Stimulated activated CD4-positive, alpha-beta T cell treated with anti-CD3 and anti-CD28 coated beads, Interleukin-15, amount 100 ng/mL, for 24 hours (primary cell): Measurements from ENCODE around the gene TNK2.

Source experiments
- DNase-seq: peaks from one replicate; pipeline ENCODE4 v3.0.0-alpha.2; 2020

TNK2 gene

DNA sequence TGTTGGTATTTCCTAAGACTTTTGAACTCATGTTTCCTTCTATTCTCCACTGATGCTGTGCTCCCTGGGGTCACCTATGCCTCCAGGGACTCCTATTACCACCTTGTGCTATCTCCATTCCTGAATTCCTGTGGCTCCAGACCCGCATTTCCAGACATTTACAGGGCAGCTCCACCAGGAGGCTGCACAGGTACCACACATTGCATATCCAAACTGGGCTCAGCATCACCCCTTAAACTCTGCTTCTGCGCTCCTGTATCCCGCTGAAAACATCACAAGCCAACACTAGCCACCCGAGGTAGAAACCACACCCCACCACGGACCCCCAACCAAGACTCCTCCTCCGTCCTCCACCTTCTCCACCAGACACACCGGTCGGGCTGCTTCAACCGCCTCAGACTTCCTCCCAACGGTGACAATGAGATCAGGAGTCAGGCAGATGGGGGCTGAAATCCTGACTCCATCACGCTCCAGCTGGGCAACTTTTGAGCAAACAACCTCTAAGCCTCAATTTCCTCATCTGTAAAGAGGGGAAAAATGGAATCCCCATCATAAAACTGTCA, 10.4 kb downstream of the TNK2 start:
- DNase-seq, result no peak

DNA sequence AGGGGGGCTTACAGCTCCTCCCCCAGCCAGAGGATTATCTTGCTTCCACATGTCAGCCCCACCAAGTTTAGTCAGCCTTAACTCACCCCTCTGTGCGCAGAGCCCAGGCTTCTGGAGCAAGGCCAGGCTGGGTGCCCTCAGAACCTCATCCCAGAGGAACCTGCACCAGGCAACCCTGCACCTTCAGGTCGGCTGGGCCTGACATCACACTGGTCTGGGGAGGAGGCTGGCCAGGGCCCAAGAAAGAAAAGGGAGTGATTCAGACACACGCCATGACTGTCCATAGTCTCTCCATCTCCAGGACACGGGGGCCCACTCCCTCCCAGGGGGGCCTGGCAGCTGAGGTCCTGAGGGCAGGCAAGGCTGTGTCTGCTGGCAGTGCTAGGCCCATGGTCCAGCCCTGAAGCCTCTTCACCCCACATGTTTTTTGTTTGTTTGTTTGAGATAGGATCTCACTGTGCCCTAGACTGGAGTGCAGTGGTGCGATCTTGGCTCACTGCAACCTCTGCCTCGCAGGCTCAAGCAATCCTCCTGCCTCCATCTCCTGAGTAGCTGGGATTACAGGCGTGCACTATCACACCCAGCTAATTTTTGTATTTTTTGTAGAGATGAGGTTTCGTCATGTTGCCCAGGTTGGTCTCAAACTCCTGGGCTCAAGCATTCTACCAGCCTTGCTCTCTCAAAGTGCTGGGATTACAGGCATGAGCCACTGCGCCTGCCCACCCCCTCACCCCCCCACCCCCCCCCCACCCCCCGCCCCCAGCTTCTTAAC, 11.1 kb downstream of the TNK2 start:
- no peak for DNase-seq

DNA sequence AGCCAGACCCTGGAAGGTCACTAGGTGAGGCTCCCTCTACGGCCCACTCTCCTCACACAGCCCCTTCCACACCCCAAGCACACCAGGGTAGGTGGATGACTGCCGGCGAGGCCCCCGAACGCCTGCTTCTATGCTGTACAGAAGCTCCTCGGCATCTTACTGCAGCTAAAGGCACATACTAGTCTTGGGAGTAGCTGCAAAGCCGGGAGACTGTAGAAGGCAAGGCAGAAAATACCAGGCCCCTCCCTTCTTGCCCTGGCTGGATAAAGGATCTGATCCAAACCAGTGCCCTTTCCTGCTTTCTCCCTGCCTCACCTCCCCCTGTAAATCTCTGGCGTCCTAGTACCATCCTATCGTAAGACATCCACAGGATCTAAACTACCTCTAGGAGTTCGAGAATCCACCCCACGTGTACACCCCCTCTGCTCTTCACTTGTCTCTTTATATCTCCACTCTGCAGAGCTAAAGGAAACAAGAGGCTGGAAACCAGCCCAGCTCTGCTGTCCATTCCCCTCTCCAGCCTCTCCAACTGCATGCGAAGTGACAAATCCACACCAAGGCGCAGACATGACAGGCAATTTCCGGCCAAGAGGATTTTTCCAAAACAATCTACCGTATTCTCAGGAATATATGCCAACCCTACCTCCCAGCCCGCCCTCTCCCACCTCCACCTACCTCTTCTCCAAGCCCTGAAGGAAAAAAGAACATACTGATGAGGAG, 11.8 kb downstream of the TNK2 start:
- no peak for DNase-seq

DNA sequence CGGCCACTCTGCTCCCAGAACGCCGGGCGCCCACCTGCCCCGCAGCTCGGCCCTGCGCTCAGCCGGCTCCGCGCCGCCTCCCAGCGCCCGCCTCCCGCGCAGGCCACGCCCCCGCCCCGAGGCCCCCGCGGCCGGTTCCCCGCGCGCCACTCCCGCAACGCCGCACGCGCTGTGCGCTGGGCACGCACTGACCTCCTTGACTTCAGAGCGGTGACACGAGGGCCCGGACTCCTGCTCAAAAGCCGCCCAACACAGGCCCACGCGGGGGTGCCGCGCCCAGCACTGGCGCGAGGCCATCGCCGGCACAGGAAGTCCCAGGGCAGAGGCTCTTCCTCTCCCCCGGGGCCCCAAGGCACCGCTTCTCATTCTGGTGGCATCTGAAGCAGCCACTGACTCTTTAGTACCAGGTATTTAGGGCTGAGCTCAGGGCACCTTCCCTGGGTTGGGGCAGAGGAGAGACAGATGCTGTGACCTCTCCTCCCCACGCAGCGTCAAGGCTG, 12.4 kb downstream of the TNK2 start:
- peak; percentile 76 for DNase-seq

DNA sequence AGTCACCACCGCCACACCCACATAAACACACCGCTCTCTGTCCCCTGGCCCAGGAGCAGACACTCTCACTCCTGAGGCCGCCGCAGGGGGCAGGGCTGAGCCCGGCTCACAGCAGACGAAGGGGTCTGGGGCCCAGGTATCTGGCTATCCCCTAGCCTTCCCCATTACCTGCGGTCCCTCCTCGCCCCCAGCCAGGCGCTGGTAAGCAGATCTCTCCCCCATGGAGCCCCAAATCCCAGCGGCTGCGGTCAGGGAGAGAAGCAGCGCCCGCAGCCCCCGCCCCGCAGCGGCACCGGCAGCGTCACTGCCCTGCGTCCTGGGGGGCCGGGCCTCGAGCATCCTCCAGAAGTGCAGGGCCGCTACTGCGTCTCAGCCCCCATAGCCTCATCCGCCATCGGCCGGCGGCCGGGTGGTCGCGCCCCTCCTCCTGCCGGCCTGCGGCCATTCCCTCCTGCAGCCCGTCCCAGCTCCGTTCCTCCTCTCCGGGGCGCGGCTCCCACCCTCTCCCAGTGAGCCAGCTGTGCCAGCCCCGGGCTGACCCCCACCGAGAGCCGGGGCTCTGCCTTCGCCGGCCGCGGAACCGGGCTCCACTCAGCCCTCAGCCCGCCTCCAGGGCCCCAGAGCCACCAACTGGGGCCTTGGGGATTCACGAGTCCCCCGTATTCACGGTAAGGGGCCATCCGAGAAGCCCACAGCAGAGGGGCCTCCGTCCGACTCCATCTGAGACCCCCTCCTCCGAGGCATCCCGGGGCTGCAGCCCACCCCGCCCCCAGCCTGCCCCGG, 13.1 kb downstream of the TNK2 start:
- DNase-seq, result peak; percentile 82

DNA sequence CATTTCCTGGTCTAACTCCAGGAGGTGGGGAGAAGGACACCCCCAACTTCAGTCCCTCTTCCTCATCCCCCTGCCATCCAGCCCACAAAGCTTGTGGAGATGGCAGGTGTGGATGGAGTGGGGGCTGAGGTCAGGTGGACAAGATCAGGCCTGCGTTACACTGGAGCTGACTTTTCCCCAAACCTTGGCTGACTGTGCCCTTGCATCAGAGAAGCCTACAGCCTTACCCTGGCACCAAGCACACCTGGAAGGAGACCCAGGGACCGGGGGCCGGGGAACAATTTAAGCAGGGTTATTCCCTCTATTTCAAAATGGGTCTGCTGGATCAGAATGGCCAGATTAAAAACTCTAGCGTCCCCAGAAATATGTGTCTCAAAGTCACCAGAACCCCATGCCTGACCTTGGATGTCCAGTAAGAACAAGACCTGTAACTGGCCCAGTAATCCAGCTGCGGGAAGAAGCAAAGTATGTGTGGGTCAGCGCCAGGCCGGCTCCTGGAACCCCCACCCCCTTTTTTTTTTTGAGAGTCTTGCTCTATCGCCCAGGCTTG, 14.4 kb downstream of the TNK2 start:
- no peak for DNase-seq

DNA sequence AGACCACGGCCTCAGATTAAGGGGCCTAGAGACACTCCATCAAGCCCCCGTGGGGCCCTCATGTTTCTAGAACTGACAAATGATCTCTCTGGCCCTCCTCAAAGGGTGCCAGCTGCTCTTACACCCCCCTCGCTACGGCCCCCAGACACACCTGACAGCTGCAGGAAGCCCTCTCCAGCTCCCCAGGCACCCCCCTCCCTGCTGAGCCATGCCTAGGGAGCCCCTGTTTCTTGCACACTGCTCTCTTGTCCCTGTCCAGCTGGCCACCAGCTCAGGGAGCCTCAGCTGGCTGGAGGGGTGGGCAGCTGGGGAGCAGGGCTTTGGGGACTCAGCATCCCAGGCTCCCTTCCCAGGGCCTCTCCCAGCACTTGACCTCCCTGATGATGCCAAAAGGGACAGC, 14.8 kb downstream of the TNK2 start:
- DNase-seq, result no peak

DNA sequence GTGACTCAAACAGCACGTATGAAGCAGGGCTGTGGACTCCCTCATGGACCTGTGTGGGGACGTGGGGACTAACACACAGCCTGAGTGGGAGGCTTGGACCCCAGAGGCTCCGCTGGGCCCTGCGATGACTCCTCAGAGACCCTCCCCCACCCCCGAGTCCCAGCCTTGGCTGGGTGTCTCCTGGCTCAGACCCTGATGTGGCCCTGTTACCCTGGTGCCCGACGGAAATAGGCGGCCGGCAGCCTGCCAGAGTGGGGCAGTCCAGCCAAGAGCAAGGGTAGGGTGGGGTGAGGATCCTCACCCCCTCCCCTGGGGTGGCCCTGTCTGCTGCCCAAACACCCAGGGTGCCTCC, 15.3 kb downstream of the TNK2 start:
- DNase-seq, result no peak

DNA sequence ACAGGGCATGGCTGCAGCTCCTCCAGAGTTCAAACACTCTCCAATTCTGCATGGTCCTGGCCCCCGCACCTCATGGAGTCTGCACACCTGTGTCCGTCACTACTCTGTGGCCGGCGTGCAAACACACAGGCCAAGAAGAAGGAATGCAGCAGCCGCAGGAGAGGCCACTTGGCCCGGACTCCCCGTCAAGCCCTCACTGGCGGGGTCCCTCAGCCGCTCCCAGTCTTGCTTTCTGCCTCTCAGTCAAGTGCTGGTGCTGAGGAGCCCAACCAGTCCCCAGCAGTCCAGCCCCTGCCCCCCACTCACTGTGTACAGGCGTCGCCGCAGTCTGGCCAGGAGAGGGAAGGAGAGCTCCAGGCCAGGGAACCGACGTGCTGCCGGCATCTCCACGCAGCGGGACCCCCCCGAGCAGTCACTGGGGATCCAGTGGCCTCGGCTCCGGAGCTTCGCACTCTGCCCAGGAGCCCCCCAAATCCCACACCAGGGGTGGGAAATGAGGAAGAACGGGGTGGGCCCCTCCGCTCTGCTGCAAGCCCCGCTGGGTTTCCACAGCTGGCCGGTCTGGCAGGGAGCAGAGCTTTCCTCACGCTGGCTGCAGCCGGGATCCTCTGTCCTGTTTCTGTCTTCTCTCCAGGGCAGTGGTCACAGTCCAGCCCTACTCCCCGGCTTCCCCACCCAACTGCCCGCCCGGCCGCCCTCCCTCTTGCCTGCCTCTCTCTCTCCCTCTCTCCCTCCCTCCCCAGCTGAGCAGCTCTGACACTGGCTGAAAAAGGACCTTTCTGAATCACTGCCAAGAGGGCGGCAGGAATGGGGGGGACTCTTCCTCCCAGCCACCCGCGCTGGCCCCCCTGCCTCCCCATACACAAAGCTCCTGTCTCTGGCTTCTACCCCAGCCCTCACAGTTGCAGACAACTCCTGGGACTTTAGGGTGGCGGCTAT, 16.0 kb downstream of the TNK2 start:
- no peak for DNase-seq

DNA sequence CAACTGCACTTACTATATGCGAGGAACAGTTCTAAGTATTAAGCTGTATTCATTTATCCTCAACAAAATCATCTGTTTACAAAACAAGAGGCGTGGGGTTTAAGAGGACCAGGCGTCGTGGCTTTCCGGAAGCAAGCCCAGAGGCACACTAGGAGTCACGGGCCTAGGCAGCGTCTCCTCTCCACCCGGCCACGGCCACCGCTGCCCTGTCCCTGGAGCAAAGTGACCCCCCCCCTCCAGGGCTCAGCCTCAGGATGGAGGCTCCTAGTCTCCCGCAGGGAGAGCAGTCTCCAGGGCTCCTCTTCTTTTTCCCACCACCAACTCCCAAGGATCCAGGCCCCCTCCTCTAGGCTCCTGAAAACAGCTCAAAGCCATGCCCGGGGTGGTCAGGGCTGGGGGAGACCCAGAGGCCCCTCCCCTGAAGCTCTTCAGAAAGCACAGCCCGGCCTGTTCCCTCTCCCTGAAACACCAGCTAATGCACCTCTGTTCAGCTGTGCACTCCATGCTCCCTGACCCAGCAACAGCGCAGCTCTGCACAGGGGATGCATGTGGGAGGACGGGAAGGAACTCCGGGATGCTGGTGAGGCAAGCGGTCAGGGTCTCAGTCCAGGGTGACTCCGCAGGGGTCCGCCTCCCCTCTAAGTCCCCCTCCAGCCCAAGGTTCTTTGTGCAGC, 16.8 kb downstream of the TNK2 start:
- no peak for DNase-seq

DNA sequence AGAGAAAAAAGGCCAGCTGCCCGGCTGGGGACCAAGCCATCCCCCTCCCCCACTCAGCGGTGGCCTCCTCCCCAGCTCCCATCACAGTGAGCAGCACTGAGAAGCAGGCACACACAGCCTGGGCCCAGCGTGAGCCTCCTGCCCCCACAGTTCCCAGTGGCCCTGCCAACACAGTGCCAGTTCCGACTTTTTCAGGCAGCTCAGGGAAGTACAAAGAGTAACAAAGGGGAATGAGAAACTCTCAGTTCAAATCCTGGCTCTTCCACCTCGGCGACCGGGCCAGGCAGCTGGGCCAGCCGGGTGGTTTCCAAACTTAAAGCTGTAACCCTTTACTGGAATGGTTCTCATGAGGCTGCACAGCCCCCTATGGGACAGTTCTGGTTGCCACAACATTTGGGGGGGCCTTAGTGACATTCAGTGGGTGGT, 18.5 kb downstream of the TNK2 start:
- DNase-seq, result no peak

DNA sequence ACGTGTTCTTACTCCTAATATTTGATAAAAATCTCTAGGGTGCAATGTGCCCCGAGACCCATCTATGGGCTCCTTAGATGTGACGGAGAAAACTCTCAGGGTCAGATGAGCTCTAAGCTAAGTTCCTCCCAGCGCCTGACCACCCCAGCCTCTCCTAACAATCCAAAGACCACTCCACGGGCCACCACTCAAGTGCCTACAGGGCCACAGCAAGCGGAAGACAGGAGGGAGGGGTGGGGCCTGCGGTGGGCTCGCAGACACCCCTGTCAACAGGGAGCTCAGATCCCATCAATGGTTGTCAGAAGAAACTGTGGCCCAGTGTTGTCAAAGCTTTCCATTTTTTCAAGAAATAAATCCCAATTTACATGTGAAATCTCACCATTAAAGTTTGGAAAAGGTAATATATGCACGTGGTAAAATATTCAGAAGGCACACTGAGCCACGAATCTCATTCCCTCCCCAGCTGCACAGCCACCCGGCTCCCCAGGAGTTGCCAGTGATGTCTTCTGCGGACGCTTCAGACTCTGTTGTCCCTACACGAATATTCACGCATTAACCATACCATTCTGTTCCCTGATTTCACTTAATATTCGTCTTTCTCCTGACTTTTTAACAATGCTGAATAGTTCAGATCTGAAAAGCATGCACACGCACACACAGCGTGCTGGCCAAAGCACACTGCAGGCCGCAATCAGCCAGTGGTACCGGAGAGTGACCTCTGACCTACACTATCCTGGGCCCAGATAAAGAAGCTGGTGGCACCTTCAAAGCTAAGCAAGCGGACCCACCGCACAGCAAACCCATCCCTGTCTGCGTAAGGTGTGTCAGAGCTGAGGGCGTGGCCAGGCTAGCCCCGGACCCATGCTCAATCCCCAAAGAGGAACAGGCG, 19.1 kb downstream of the TNK2 start:
- no peak for DNase-seq

DNA sequence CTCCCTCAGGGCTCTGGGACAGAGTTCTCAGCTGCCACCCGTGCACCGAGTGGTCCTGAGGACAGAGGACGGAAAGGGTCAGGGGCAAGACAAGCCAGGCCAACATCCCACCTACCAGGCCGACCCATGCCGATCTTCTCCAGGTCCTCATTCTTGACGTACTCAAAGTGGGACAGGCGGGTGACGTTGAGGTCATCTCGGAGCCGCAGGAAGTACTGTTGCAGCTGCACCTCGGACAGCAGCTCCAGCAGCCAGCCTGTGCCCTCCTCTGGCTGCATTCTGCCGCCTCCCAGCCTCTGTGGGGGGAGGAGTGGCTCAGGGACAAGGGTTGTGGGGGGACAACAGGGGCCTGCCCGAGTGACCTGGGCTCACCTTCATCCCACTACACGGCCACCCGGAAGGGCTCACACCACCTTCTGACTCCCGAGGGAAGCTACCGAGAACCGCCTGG, 20.0 kb downstream of the TNK2 start:
- DNase-seq, result no peak

DNA sequence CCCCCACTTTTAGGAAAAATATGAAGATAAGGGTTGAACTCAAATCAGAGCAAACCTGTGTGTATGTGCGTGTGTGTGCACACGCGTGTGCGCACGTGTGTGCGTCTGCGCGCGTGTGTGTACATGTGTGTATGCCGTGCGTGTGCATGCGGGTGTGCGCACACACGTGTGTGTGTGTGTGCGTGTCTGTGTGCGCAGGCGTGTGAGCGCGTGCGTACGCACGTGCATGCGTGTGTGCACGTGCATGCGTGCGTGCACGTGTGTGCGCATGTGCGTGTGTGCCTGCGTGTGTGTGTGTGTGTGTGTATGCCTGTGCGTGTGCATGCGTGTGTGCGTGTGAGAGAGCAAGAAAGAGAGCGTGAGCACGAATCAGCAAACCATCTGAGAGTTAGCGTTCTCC, 20.7 kb downstream of the TNK2 start:
- no peak for DNase-seq

DNA sequence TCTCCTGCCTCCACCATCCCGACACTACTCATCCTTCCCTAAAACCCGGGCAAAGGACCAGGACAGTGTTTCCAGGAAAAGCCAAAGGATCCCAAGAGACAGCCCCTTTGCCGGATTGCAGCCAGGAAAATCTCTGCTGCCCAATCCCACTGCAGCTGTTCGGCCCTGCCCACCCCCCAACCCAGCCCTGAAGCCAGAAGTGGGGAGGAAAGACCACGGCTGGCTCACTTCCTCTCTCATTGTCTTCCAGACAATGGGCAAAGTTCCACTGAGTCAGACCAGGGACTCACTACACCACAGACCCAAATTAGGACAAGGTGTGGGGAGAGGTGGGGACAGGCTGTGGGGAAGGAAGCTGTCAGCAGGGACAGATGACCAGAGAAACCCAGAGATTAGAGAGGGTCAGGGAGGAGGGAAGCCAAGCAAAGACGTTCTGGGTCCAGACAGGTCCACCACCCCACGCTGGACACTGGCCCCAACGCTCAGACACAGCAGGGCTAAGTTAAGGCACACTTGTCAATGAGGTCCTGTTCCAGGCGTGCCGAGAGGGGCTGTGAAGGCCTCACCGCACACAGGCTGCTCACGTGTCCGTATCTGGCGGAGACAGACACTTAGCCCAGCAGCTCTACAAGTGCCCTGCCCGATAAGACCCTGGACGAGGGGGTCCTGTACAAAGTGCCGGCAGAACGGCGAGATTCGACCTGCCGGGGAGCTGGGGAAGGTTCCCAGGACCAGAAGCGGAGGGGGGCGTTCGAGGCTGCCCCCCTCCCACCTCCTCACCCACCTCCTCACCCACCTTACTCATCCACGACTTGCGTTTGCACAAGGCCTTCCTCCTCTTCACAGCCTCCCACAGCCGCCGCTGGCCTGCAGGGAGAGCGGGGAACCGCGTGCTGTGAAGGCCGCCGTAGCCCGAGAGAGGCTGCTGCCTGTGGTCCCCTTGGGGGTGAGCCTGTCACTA, 21.9 kb downstream of the TNK2 start:
- no peak for DNase-seq

DNA sequence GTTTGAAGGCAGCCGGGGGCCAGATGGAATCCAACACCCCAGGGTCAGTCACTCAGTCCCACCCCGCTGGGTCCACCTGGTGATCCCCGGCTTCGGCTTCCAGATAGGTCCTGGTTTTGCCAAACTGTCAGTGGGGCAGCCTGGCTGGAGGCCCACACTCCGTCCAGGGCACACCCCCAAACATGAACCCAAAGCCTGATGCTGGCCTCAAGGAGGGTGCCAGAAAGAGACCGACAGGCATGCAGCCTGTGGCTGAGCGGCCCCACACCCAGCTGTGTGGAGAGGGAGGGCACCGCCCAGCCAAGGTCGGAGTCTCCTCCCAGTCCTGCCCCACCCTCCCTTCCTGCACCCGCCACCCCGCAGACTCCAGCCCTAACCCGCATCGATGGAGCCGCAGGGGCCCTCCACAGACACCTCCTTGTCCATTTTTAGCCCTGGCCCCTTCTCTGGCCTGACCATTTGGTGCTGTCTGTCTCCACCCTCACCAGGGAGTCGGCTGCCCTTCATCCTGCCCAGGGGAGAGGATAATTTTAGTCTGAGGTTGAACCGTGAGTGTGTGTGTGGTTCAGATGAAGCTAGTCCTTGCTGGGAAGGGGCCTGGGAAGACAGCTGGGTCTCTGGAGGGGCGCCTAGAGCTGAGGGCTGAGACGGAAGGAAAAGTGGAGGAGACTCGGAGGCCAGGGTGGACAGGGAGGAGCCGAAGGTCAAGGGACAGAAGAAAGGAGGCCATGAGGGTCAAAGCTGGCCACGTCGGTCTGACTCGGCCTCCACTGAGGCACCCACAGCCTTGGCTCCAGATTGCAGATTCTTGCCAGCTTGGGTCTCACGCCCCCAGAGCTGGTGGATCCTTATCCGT, 23.1 kb downstream of the TNK2 start:
- DNase-seq, result no peak

DNA sequence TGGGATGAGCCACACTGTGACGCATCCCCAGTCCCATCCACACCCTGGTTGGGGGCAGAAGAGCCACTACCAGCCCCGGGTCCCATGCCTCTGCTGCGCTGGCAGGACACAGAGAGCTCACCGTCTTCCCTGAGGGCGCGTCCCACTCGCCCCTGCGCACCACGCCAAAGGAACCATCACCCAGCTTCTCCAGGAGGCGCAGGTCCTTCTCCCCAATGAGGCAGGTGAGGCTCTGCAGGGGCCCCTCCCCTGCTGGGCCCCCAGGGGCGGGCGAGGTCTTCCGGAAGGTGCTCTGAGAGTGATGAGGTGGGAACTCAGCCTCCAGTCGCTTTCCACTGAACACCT, 23.7 kb downstream of the TNK2 start:
- no peak for DNase-seq

DNA sequence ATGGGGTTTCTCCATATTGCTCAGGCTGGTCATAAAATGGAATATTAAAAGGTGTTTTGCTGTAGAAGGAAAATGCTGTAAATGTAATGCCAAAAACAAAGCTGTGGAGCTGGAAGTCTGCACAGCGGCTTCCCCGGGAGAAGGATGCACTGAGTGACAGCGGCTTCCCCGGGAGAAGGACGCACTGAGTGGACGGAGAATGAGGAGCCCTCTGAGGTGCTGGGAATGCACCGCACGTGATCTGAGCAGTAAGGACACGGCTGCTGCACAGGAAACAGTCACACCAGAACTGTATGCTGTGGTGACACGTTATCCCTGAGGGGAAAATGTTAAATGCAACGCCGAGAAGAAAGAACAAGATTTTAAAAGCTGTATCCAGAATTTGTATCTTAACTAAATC, 24.6 kb downstream of the TNK2 start:
- DNase-seq, result no peak
